HUES48 (cell line): ENCODE results near the gene OR10K1.

Source experiments
- H3K27ac ChIP-seq: one replicate; pipeline ENCODE4 v1.7.0; 2013; ENCODE audit warnings: low read depth, low read length, inconsistent platforms
- H3K27me3 ChIP-seq: 2 replicates; pipeline ENCODE4 v1.6.1; 2013; ENCODE audit warnings: mild to moderate bottlenecking, low read length; ENCODE audit not compliant: control insufficient read depth, insufficient read depth
- H3K36me3 ChIP-seq: 2 replicates; pipeline ENCODE4 v1.6.1; 2013; ENCODE audit warnings: low read length; ENCODE audit not compliant: control insufficient read depth, insufficient read depth
- H3K4me1 ChIP-seq: 2 replicates; pipeline ENCODE4 v1.6.1; 2013; ENCODE audit warnings: mild to moderate bottlenecking, low read length; ENCODE audit not compliant: control insufficient read depth, insufficient read depth
- H3K4me3 ChIP-seq: 2 replicates; pipeline ENCODE4 v1.5.1; 2013; ENCODE audit warnings: mild to moderate bottlenecking, low read depth, low read length
- H3K9ac ChIP-seq: 2 replicates; pipeline ENCODE4 v1.6.1; 2013; ENCODE audit warnings: mild to moderate bottlenecking, low read depth, low read length, moderate library complexity
- H3K9me3 ChIP-seq: 2 replicates; pipeline ENCODE4 v1.6.1; 2013; ENCODE audit warnings: low read length; ENCODE audit not compliant: control insufficient read depth, insufficient read depth

Gene OR10K1

GRCh38 chr1:158458263-158458662 lies 3.4 kb upstream of the OR10K1 start:
- H3K9ac ChIP-seq, result no peak overlapping the region
- H3K27ac ChIP-seq, result no peak overlapping the region
- no peaks in the 10 kb centered on the region for H3K9me3 ChIP-seq
- H3K27me3 ChIP-seq, result no peaks in the 10 kb centered on the region
- H3K4me1 ChIP-seq, result no peaks in the 10 kb centered on the region
- H3K36me3 ChIP-seq, result no peaks in the 10 kb centered on the region
- no peak overlapping the region for H3K4me3 ChIP-seq

DNA sequence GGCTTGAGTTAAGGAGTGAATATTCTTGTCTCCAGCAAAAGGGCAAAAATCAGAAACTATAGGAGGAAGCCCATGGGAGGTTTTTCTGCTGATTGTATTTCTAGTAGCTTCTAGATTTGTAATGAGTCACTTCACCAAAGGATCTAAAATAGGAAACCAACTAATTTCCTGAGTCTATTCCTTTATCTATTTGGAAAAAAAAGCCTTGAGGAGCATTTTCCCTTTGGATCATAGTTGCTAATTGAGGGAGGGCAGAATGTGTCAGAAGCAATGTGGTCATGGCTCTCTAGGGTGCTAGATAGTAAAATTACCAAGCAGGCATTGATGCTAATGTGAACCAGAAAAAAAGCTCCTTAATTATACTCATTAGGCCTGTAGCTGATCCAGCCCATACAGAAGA lies 10.3 kb downstream of the OR10K1 start, which contains the start of gene OR10R2:
Gene OR10R2 (plus strand): TSS at position 301 of the 400 bp plus-strand sequence. CDS start 106 bp downstream, outside the sequence.
- Histone ChIP-seq H3K4me1 (no peaks in the 10 kb centered on the region), H3K9ac (no peak within 1 kb of the TSS), H3K4me3 (no peak within 1 kb of the TSS), H3K36me3 (no peaks in the 10 kb centered on the region), H3K27me3 (no peaks in the 10 kb centered on the region), H3K27ac (no peak within 1 kb of the TSS), H3K9me3 (no peaks in the 10 kb centered on the region)

DNA sequence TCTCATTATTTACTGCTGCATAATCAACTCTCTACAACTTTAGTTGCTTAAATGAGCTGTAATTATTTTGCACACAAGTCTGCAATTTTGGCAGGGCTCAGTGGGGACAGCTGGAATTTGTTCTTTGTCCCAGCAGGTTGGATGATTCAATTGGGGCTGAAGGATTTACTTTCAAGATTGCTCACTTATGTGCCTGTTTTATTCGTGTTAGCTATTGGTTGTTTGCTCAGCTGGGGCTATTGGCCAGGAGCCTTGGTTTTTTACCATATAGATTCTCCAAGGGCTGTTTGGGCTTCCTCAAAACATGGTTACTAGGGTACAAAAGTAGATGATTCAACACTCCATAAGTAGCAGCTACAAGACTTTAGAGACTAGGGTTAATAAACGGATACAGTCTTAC lies 23.8 kb downstream of the OR10K1 start:
- Histone ChIP-seq H3K36me3 (no peaks in the 10 kb centered on the region), H3K9ac (no peak overlapping the region), H3K27me3 (no peaks in the 10 kb centered on the region), H3K27ac (no peak overlapping the region), H3K4me1 (peaks cover 11% of the 10 kb centered on the region), H3K9me3 (no peaks in the 10 kb centered on the region), H3K4me3 (no peak overlapping the region)

DNA sequence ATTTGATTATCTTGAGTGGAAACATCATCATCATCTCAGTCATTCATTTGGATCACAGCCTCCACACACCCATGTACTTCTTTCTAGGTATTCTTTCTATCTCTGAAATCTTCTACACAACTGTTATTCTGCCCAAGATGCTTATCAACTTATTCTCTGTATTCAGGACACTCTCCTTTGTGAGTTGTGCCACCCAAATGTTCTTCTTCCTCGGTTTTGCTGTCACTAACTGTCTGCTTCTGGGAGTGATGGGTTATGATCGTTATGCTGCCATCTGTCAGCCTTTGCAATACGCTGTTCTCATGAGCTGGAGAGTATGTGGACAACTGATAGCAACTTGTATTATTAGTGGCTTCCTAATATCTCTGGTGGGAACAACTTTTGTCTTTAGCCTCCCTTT lies 29.7 kb downstream of the OR10K1 start:
- no peaks in the 10 kb centered on the region for H3K9me3 ChIP-seq

DNA sequence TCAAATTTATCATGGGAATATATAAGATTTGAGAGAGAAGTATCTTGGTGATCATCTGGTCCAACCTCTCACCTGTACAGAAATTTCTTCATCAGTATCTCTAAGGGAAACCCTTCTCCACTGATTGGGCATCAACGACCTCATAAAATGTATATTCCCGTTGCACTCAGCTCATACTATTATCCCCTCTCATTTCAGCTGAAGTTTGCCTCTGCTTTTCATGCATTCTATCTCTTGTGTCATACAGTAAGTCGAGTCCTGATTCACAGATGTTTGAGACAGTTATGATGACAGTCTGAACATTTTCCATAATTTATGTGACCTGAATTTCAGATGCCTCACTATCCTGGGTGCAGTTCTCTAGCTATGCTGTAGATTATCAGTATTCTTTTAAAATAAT lies 31.4 kb downstream of the OR10K1 start:
- H3K4me3 ChIP-seq, result no peak overlapping the region
- H3K36me3 ChIP-seq, result no peaks in the 10 kb centered on the region
- no peak overlapping the region for H3K9ac ChIP-seq
- H3K27ac ChIP-seq, result no peak overlapping the region
- H3K9me3 ChIP-seq, result no peaks in the 10 kb centered on the region
- no peaks in the 10 kb centered on the region for H3K27me3 ChIP-seq
- peaks cover 3% of the 10 kb centered on the region; the same call in 1 of the 2 replicates for H3K4me1 ChIP-seq

More for the DNA sequence above, 29.7 kb downstream of the OR10K1 start:
- Histone ChIP-seq H3K4me3 (no peak overlapping the region), H3K9ac (no peak overlapping the region), H3K27me3 (no peaks in the 10 kb centered on the region), H3K27ac (no peak overlapping the region), H3K36me3 (no peaks in the 10 kb centered on the region), H3K4me1 (peaks cover 9% of the 10 kb centered on the region)

DNA sequence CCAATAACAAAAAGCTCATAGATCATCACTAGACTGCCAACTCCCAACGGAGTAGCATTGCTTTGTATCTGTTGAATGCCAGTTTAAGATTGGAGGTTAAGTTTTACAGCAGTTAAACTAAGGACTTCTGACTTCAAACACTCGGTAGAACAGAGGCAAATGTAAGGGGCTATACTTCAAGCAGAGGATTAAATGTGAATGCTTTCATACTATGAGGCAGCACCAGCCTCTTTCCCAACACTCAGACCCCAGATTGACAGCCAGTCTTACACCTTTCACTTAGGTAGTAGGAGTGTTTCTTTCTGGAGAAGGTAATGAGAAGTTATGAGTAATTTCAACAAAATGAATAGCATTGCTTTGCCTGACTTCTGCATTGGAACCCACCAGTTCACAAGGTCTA lies 33.2 kb downstream of the OR10K1 start:
- H3K27ac ChIP-seq, result no peak overlapping the region
- H3K9me3 ChIP-seq, result no peaks in the 10 kb centered on the region
- no peaks in the 10 kb centered on the region for H3K27me3 ChIP-seq
- H3K36me3 ChIP-seq, result no peaks in the 10 kb centered on the region
- H3K4me3 ChIP-seq, result no peak overlapping the region
- H3K4me1 ChIP-seq, result peaks cover 3% of the 10 kb centered on the region; the same call in 1 of the 2 replicates
- no peak overlapping the region for H3K9ac ChIP-seq

- no peaks in the 10 kb centered on the region for H3K9me3 ChIP-seq
- H3K36me3 ChIP-seq, result no peaks in the 10 kb centered on the region
- no peak overlapping the region for H3K4me3 ChIP-seq
- H3K9ac ChIP-seq, result no peak overlapping the region
- H3K4me1 ChIP-seq, result peaks cover 3% of the 10 kb centered on the region; the same call in 1 of the 2 replicates
- H3K27me3 ChIP-seq, result no peaks in the 10 kb centered on the region
- no peak overlapping the region for H3K27ac ChIP-seq
Observed at GRCh38 chr1:158496374-158496773, 34.7 kb downstream of the OR10K1 start.

GRCh38 chr1:158506369-158506987 lies 44.8 kb downstream of the OR10K1 start:
- H3K9ac ChIP-seq, result no peak overlapping the region
- 0 out of 2 replicates have a peak, but pooled peaks cover 8% of the 10 kb centered on the region for H3K9me3 ChIP-seq
- H3K27me3 ChIP-seq, result no peaks in the 10 kb centered on the region
- H3K4me1 ChIP-seq, result no peaks in the 10 kb centered on the region
- no peak overlapping the region for H3K27ac ChIP-seq
- H3K36me3 ChIP-seq, result no peaks in the 10 kb centered on the region
- no peak overlapping the region for H3K4me3 ChIP-seq

- no peak overlapping the region for H3K9ac ChIP-seq
- 0 out of 2 replicates have a peak, but pooled peaks cover 4% of the 10 kb centered on the region for H3K9me3 ChIP-seq
- H3K27ac ChIP-seq, result no peak overlapping the region
- H3K36me3 ChIP-seq, result no peaks in the 10 kb centered on the region
- H3K27me3 ChIP-seq, result no peaks in the 10 kb centered on the region
- no peak overlapping the region for H3K4me3 ChIP-seq
- H3K4me1 ChIP-seq, result no peaks in the 10 kb centered on the region
Observed at GRCh38 chr1:158507511-158507910, 45.9 kb downstream of the OR10K1 start.

DNA sequence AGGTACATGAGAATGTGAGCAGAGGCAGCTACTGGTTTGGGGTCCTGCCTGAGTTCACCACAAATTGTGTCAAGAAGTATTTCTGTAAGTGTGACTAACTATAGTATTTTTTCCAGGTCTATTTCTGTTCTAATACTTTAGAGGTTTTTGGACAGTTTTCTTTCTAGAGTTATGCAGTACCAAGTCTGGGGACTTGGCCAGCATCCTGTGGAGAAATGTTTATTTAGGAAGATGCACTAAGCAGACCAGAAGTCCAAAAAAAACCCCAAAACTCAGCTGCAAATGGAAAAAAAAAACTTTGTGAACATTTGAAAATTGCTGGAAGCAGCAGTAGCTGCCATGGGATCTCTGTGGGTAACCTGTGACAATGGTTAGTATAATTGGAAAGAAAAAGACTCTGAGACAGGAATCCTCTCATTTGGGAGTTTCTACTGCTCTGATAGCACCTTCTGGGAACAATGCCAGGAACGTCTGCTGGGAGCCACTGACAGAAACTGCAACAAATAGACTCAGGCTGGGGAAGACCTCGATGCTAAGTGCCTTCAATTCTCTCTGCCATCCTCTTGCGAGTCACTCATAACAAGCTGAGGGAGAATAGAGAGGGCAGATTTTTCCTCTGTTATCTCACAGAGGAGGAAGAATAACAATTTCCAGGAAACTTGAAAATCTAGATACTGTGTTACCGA lies 48.0 kb downstream of the OR10K1 start:
- Histone ChIP-seq H3K4me3 (no peak overlapping the region), H3K27ac (no peak overlapping the region), H3K9me3 (no peaks in the 10 kb centered on the region), H3K36me3 (no peaks in the 10 kb centered on the region), H3K27me3 (no peaks in the 10 kb centered on the region), H3K9ac (no peak overlapping the region), H3K4me1 (no peaks in the 10 kb centered on the region)

GRCh38 chr1:158516966-158517365 lies 55.3 kb downstream of the OR10K1 start:
- Histone ChIP-seq H3K27ac (no peak overlapping the region), H3K4me1 (peaks cover 15% of the 10 kb centered on the region; the same call in 1 of the 2 replicates), H3K4me3 (no peak overlapping the region), H3K9me3 (no peaks in the 10 kb centered on the region), H3K36me3 (no peaks in the 10 kb centered on the region), H3K27me3 (no peaks in the 10 kb centered on the region), H3K9ac (no peak overlapping the region)
